H1 (cell line): ENCODE measurements around the gene DLEC1. TPM values are rescaled to one million over a fixed set of nuclear protein-coding genes. Genes with fewer than 3 reads are reported as not detected.

Experiments used
- CTCF ChIA-PET: fragments of 300-600 bp; sonication (Branson Sonifier 250); formaldehyde crosslinking; loops from one replicate; lab custom pipeline; 2021; ENCODE audit not compliant: partially characterized antibody; lab: Charles Lee
- POLR2A ChIA-PET: fragments of 300-600 bp; sonication (Branson Sonifier 250); formaldehyde crosslinking; loops from one replicate; lab custom pipeline; 2021; ENCODE audit warnings: inconsistent platforms; ENCODE audit not compliant: partially characterized antibody; lab: Charles Lee
- DNase-seq, 2 experiments: peaks; one replicate each; pipeline versions ENCODE4 v3.0.0 to v3.0.0-alpha.2; 2010 to 2022; ENCODE audit warnings: low spot score in 2 of 2, low read depth in 1 of 2, mixed read lengths in 1 of 2
- FAIRE-seq: peaks from 2 replicates; lab custom pipeline; 2011; peaks lifted over from hg19 to GRCh38; lab: Jason Lieb, UNC
- H2AFZ ChIP-seq: 2 replicates; pipeline ENCODE4 v1.8.1; 2012; ENCODE audit warnings: low read length, inconsistent platforms
- H2AK5ac ChIP-seq: 2 replicates; pipeline ENCODE4 v1.6.1; 2013; ENCODE audit warnings: low read depth, low read length
- H2BK120ac ChIP-seq: replicated peaks from 2 replicates; pipeline ENCODE3; 2013; ENCODE audit warnings: low read depth, low read length, inconsistent platforms
- H2BK12ac ChIP-seq: 2 replicates; pipeline ENCODE4 v1.6.1; 2013; ENCODE audit warnings: low read depth, low read length
- H2BK15ac ChIP-seq: 2 replicates; pipeline ENCODE4 v1.6.1; 2013; ENCODE audit warnings: low read length
- H2BK20ac ChIP-seq: 2 replicates; pipeline ENCODE4 v1.6.1; 2013; ENCODE audit warnings: low read length
- H2BK5ac ChIP-seq: 2 replicates; pipeline ENCODE4 v1.6.1; 2013; ENCODE audit warnings: low read depth, low read length
- H3K14ac ChIP-seq: 2 replicates; pipeline ENCODE4 v1.6.1; 2013; ENCODE audit warnings: inconsistent platforms; ENCODE audit not compliant: insufficient read length
- H3K18ac ChIP-seq: 2 replicates; pipeline ENCODE4 v1.6.1; 2013; ENCODE audit warnings: low read length; ENCODE audit errors: extremely low read depth
- H3K23ac ChIP-seq: 2 replicates; pipeline ENCODE4 v1.6.1; 2013; ENCODE audit warnings: inconsistent platforms; ENCODE audit not compliant: insufficient read length
- H3K23me2 ChIP-seq: 2 replicates; pipeline ENCODE4 v1.6.1; 2013; ENCODE audit warnings: low read depth, low read length
- H3K27ac ChIP-seq: 2 replicates; pipeline ENCODE4 v1.6.1; 2011; ENCODE audit warnings: low read depth, low read length, inconsistent platforms
- H3K27me3 ChIP-seq, 4 experiments: replicated peaks in 1 of 4; 1 replicate in 1 of 4; 2 replicates in 3 of 4; pipeline versions ENCODE4 v1.6.1 to v1.8.1; 2011 to 2013; ENCODE audit warnings: low read length in 3 of 4, mild to moderate bottlenecking in 3 of 4, inconsistent platforms in 2 of 4, mixed read lengths in 2 of 4, moderate library complexity in 1 of 4; ENCODE audit not compliant: control insufficient read depth in 3 of 4, insufficient read depth in 3 of 4; ENCODE audit errors: extremely low read depth in 1 of 4
- H3K36me3 ChIP-seq, 4 experiments: 2 replicates each; pipeline versions ENCODE4 v1.6.1 to v1.8.1; 2011 to 2013; ENCODE audit warnings: mild to moderate bottlenecking in 4 of 4, low read length in 3 of 4, moderate library complexity in 2 of 4, control low read depth in 1 of 4, inconsistent platforms in 1 of 4; ENCODE audit not compliant: insufficient read depth in 4 of 4, control insufficient read depth in 2 of 4
- H3K4ac ChIP-seq: replicated peaks from 2 replicates; pipeline ENCODE3; 2013; ENCODE audit warnings: low read length, low read depth, mixed read lengths, inconsistent platforms; ENCODE audit not compliant: insufficient read length
- H3K4me1 ChIP-seq, 4 experiments: replicated peaks in 1 of 4; 1 replicate in 1 of 4; 2 replicates in 3 of 4; pipeline versions ENCODE4 v1.6.1 to v1.8.1; 2011 to 2013; ENCODE audit warnings: low read length in 3 of 4, inconsistent platforms in 2 of 4, mixed read lengths in 1 of 4; ENCODE audit not compliant: insufficient read depth in 4 of 4, control insufficient read depth in 3 of 4
- H3K4me2 ChIP-seq, 2 experiments: 2 replicates each; pipeline versions ENCODE4 v1.6.1 to v1.8.1; 2011 to 2013; ENCODE audit warnings: low read depth in 2 of 2, low read length in 2 of 2, control low read depth in 1 of 2, inconsistent platforms in 1 of 2, mild to moderate bottlenecking in 1 of 2; ENCODE audit not compliant: insufficient read depth in 1 of 2
- H3K4me3 ChIP-seq, 4 experiments: fragments of 200-600, 300-600 bp in 1 of 4; sonication (generic), shearing (Covaris generic), sonication (Bioruptor Twin) in 1 of 4; 2 replicates each; pipeline versions ENCODE4 v1.5.1 to v1.8.1; 2011 to 2016; ENCODE audit warnings: low read length in 4 of 4, low read depth in 3 of 4, control low read depth in 2 of 4, inconsistent platforms in 2 of 4, mild to moderate bottlenecking in 2 of 4, mixed read lengths in 1 of 4, moderate library complexity in 1 of 4; ENCODE audit not compliant: insufficient read depth in 2 of 4; ENCODE audit errors: extremely low read depth in 1 of 4
- H3K56ac ChIP-seq: replicated peaks from 2 replicates; pipeline ENCODE3; 2013; ENCODE audit warnings: low read depth, mild to moderate bottlenecking, mixed read lengths, low read length, inconsistent platforms; ENCODE audit not compliant: insufficient read length
- H3K79me1 ChIP-seq: 2 replicates; pipeline ENCODE4 v1.6.1; 2013; ENCODE audit warnings: low read depth, low read length, control low read depth
- H3K79me2 ChIP-seq, 2 experiments: 2 replicates each; pipeline versions ENCODE4 v1.6.1 to v1.8.1; 2012 to 2013; ENCODE audit warnings: low read length in 2 of 2, mild to moderate bottlenecking in 2 of 2, inconsistent platforms in 1 of 2; ENCODE audit not compliant: insufficient read depth in 2 of 2, control insufficient read depth in 1 of 2
- H3K9ac ChIP-seq, 4 experiments: replicated peaks in 1 of 4; 1 replicate in 1 of 4; 2 replicates in 3 of 4; pipeline versions ENCODE4 v1.6.1 to v1.8.1; 2011 to 2013; ENCODE audit warnings: low read depth in 3 of 4, low read length in 3 of 4, control low read depth in 2 of 4, mild to moderate bottlenecking in 2 of 4, moderate library complexity in 2 of 4, inconsistent platforms in 1 of 4; ENCODE audit errors: extremely low read depth in 1 of 4
- H3K9me3 ChIP-seq, 2 experiments: 2 replicates each; pipeline versions ENCODE4 v1.6.1 to v1.8.1; 2012 to 2013; ENCODE audit warnings: mild to moderate bottlenecking in 2 of 2, moderate library complexity in 2 of 2, control low read depth in 1 of 2, inconsistent platforms in 1 of 2, low read depth in 1 of 2, low read length in 1 of 2, mixed read lengths in 1 of 2; ENCODE audit not compliant: insufficient read depth in 2 of 2
- H4K20me1 ChIP-seq, 2 experiments: replicated peaks in 1 of 2; 2 replicates each; pipeline versions ENCODE3 to v1.8.1; 2011 to 2013; ENCODE audit warnings: inconsistent platforms in 2 of 2, low read length in 2 of 2, mild to moderate bottlenecking in 1 of 2; ENCODE audit not compliant: insufficient read depth in 2 of 2, control insufficient read depth in 1 of 2
- H4K5ac ChIP-seq: 2 replicates; pipeline ENCODE4 v1.6.1; 2013; ENCODE audit warnings: low read length, low read depth, mixed read lengths, inconsistent platforms; ENCODE audit not compliant: insufficient read length
- H4K8ac ChIP-seq: 2 replicates; pipeline ENCODE4 v1.8.0; 2013; ENCODE audit warnings: mild to moderate bottlenecking, moderate library complexity, low read length, inconsistent platforms; ENCODE audit not compliant: insufficient read depth; ENCODE audit errors: extremely low read depth
- H4K91ac ChIP-seq: replicated peaks from 2 replicates; pipeline ENCODE3; 2013; ENCODE audit warnings: low read length, mixed read lengths, inconsistent platforms; ENCODE audit not compliant: insufficient read length
- GABPA ChIP-seq: IDR thresholded peaks from 2 replicates; pipeline ENCODE4 v1.6.1; 2011; ENCODE audit warnings: mild to moderate bottlenecking, low read length, moderate library complexity, borderline replicate concordance; ENCODE audit not compliant: insufficient read depth
- PHF8 ChIP-seq: fragments of 200-600 bp; sonication (generic); conservative IDR thresholded peaks from 2 replicates; pipeline ENCODE4 v1.7.1; 2012; ENCODE audit warnings: low read depth, mild to moderate bottlenecking, inconsistent platforms, low read length, moderate library complexity
- RAD21 ChIP-seq, 2 experiments: IDR thresholded peaks in 1 of 2; conservative IDR thresholded peaks in 1 of 2; 2 replicates each; pipeline ENCODE4 v1.6.1; 2011; ENCODE audit warnings: low read depth in 2 of 2, low read length in 2 of 2, improper control_type of control experiment in 1 of 2, inconsistent platforms in 1 of 2, mild to moderate bottlenecking in 1 of 2, moderate library complexity in 1 of 2
- RFX5 ChIP-seq: IDR thresholded peaks from 2 replicates; pipeline ENCODE4 v1.6.1; 2011; ENCODE audit warnings: low read depth, low read length, improper control_type of control experiment, borderline replicate concordance
- RNF2 ChIP-seq: fragments of 200-900, 300-1000 bp; sonication (generic); IDR thresholded peaks from 2 replicates; pipeline ENCODE4 v1.7.1; 2016; ENCODE audit warnings: borderline replicate concordance, low read depth, mild to moderate bottlenecking, antibody characterized with exemption, low read length; ENCODE audit not compliant: poor library complexity, severe bottlenecking; ENCODE audit errors: missing control alignments
- SAP30 ChIP-seq: fragments of 300-600 bp; sonication (generic); IDR thresholded peaks from 2 replicates; pipeline ENCODE4 v1.7.1; 2012; ENCODE audit warnings: low read length, moderate library complexity, mild to moderate bottlenecking, inconsistent platforms; ENCODE audit not compliant: insufficient read depth, insufficient replicate concordance
- ZNF274 ChIP-seq: IDR thresholded peaks from 2 replicates; pipeline ENCODE4 v1.7.0; 2012; ENCODE audit warnings: low read length, borderline replicate concordance; ENCODE audit errors: extremely low read depth
- WGBS, 2 experiments: shearing (Covaris generic) in 1 of 2; methylation state at CpG; one replicate each; pipeline versions ENCODE4 v1.1.6 to v1.1.7; 2013 to 2015; ENCODE audit warnings: low lambda C conversion rate in 2 of 2, mixed read lengths in 2 of 2, inconsistent platforms in 1 of 2, low coverage in 1 of 2, missing lambda C conversion rate in 1 of 2; ENCODE audit not compliant: insufficient replicate concordance in 2 of 2, insufficient coverage in 1 of 2, insufficient read length in 1 of 2; ENCODE audit errors: extremely low coverage in 1 of 2, missing lambda C conversion rate in 1 of 2; 5-methylcytosine and 5-hydroxymethylcytosine counted together
- polyA plus RNA-seq, 7 experiments: library from polyadenylated mRNA; depleted of rRNA in 3 of 7; stranded (reverse) in 5 of 7; unstranded in 2 of 7; fragments of >200 nt in 5 of 7; fragments of 200-250 nt in 2 of 7; gene quantifications; 1 replicate in 5 of 7; 2 replicates in 1 of 7; 4 replicates in 1 of 7; pipeline versions ENCODE4 v1.2.1 to v1.2.3, GENCODE V29; 2011 to 2013; ENCODE audit warnings: missing spikeins in 2 of 7, mixed read lengths in 2 of 7
- total RNA-seq: library from RNA; stranded (reverse); fragmentation: NEBNext Ultra II Directional; extraction: Animal tissue kit (Norgen Biotek cat#: 25700); gene quantifications from 2 replicates; pipeline ENCODE4 v1.2.1, GENCODE V29; 2021

DLEC1 gene
- total and polyA plus RNA-seq, 2 of the 8 experiments (the other 6 are each of a cell fraction or from before 2014, with no cell fraction given): 0.26 to 0.76 TPM

DNA sequence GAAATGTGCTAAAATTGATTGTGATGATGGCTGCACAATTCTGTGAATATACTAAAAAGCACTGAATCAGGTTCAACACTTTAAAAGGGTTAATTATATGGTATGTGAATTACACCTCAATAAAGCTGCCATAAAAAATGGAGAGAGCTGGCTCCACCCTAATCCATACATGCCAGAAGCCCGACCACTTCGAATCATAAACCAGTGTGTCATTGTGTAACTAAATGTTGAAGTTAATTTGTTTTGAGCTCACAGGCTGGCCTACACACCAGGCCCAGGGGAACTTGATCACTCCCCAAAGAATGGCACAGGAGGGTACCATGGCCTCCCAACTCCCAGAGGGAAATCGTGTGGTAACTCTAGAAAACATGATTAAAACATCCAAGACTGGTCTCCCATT is 23.5 kb upstream of the DLEC1 start:
- Histone ChIP-seq H4K91ac (no peak overlapping the region), H2BK15ac (no peak overlapping the region), H3K23me2 (no peaks in the 10 kb centered on the region), H2BK120ac (no peak overlapping the region), H3K79me2 (no peaks in the 10 kb centered on the region), H3K56ac (no peak overlapping the region), H3K18ac (no peak overlapping the region), H3K4me3 (no peak overlapping the region), H2BK12ac (no peak overlapping the region), H3K23ac (no peak overlapping the region), H3K9ac (no peak overlapping the region), H3K36me3 (peaks cover 0 to 7% (median 2%) of the 10 kb centered on the region in 4 experiments; a peak in 2 of 8 replicates), H3K4me1 (no peaks in the 10 kb centered on the region), H4K8ac (no peak overlapping the region), H4K5ac (no peak overlapping the region), H3K27me3 (no peaks in the 10 kb centered on the region), H4K20me1 (peaks cover 0 to 2% of the 10 kb centered on the region in 2 experiments), H2BK20ac (no peak overlapping the region), H2BK5ac (no peak overlapping the region), H3K9me3 (no peaks in the 10 kb centered on the region), H3K4me2 (no peak overlapping the region), H2AK5ac (no peak overlapping the region), H2AFZ (no peak overlapping the region), H3K27ac (no peak overlapping the region), H3K14ac (no peak overlapping the region), H3K4ac (no peak overlapping the region), H3K79me1 (no peaks in the 10 kb centered on the region; the same call in 1 of the 2 replicates)
- POLR2A ChIA-PET: interaction anchor here (0.9 kb wide), 1 partner anchor 9 kb away, joined by 4 read pairs; no protein-coding TSS in a partner anchor
- CTCF ChIA-PET: interaction anchor here (0.7 to 9.6 kb wide), 3 partner anchors 8 to 42 kb away, joined by 4 to 74 read pairs (median 8); no protein-coding TSS in a partner anchor
- no peak for DNase-seq
- WGBS, 2 experiments: 76% methylated on average over 3 of the region's 3 CpGs; no CpG with 5 or more reads in 1 of the 2 experiments
- TF ChIP-seq SAP30: no peak
- no peak for TF ChIP-seq RNF2
- no peak for TF ChIP-seq RFX5
- TF ChIP-seq ZNF274: no peak
- no peak for TF ChIP-seq RAD21 (IDR thresholded peaks at IDR 0.05 in 1 of 2, conservative IDR thresholded peaks at IDR 0.05 in 1 of 2; ENCODE audit: low read depth in 2 of 2, low read length in 2 of 2)
- TF ChIP-seq PHF8: no peak
- no peak for TF ChIP-seq GABPA
- FAIRE-seq: no peak
